SJCRH30 (cell line): ENCODE results near the gene HCRTR1. TPM values are rescaled to one million over a fixed set of nuclear protein-coding genes. Genes with fewer than 3 reads are reported as not detected.
A peak's percentile ranks its signal among the peaks of the same experiment; 100 is the strongest.

Experiments
- DNase-seq, 2 experiments: peaks; one replicate each; pipeline ENCODE4 v3.0.0-alpha.2; 2015 to 2020
- H3K27ac ChIP-seq: fragments of 250-450 bp; sonication (Bioruptor Pico); 2 replicates; pipeline ENCODE4 v1.5.1; 2020; ENCODE audit warnings: mild to moderate bottlenecking, moderate library complexity
- H3K27me3 ChIP-seq: fragments of 250-450 bp; sonication (Bioruptor Pico); 2 replicates; pipeline ENCODE4 v1.5.1; 2020; ENCODE audit warnings: mild to moderate bottlenecking, moderate library complexity
- H3K36me3 ChIP-seq: fragments of 250-450 bp; sonication (Bioruptor Pico); 2 replicates; pipeline ENCODE4 v1.5.1; 2020; ENCODE audit warnings: mild to moderate bottlenecking, moderate library complexity
- H3K4me1 ChIP-seq: fragments of 250-450 bp; sonication (Bioruptor Pico); 2 replicates; pipeline ENCODE4 v1.5.1; 2020; ENCODE audit warnings: mild to moderate bottlenecking, moderate library complexity
- H3K4me3 ChIP-seq: fragments of 250-450 bp; sonication (Bioruptor Pico); 2 replicates; pipeline ENCODE4 v1.5.1; 2020; ENCODE audit warnings: mild to moderate bottlenecking, moderate library complexity
- H3K9me3 ChIP-seq: fragments of 250-450 bp; sonication (Bioruptor Pico); replicated peaks from 2 replicates; pipeline ENCODE4 v1.5.1; 2020; ENCODE audit warnings: mild to moderate bottlenecking, moderate library complexity
- total RNA-seq: library from RNA; depleted of rRNA; stranded (reverse); fragments of >200 nt; shearing (Covaris generic); gene quantifications from 2 replicates; pipeline ENCODE4 v1.2.3, GENCODE V29; 2014

The HCRTR1 gene
- total RNA-seq, 1 experiment from 2014 or later: not detected

- Histone ChIP-seq H3K4me1 (peaks cover 8% of the 10 kb centered on the region; the same call in 1 of the 2 replicates), H3K4me3 (no peak overlapping the region), H3K27ac (no peak overlapping the region), H3K27me3 (no peaks in the 10 kb centered on the region), H3K9me3 (no peaks in the 10 kb centered on the region), H3K36me3 (no peaks in the 10 kb centered on the region)
- DNase-seq: no peak
Observed at GRCh38 chr1:31623365-31623764, 5.9 kb downstream of the HCRTR1 start.

GRCh38 chr1:31624309-31624708, 6.8 kb downstream of the HCRTR1 start:
- H3K27me3 ChIP-seq: no peaks in the 10 kb centered on the region
- peaks cover 8% of the 10 kb centered on the region; the same call in 1 of the 2 replicates for H3K4me1 ChIP-seq
- no peak overlapping the region for H3K27ac ChIP-seq
- DNase-seq: no peak
- peaks cover 4% of the 10 kb centered on the region; the same call in 1 of the 2 replicates for H3K36me3 ChIP-seq
- no peaks in the 10 kb centered on the region for H3K9me3 ChIP-seq
- no peak overlapping the region for H3K4me3 ChIP-seq

- Histone ChIP-seq H3K27ac (no peak overlapping the region), H3K27me3 (no peaks in the 10 kb centered on the region), H3K4me3 (no peak overlapping the region), H3K9me3 (no peaks in the 10 kb centered on the region), H3K4me1 (peaks cover 8% of the 10 kb centered on the region; the same call in 1 of the 2 replicates), H3K36me3 (peaks cover 4% of the 10 kb centered on the region; the same call in 1 of the 2 replicates)
- no peak for DNase-seq
Observed at GRCh38 chr1:31624731-31625514, 7.4 kb downstream of the HCRTR1 start.

- Histone ChIP-seq H3K4me3 (no peak overlapping the region), H3K9me3 (no peaks in the 10 kb centered on the region), H3K4me1 (peaks cover 8% of the 10 kb centered on the region; the same call in 1 of the 2 replicates), H3K36me3 (peaks cover 4% of the 10 kb centered on the region; the same call in 1 of the 2 replicates), H3K27ac (peak overlapping the region; percentile 43; the same call in 1 of the 2 replicates), H3K27me3 (no peaks in the 10 kb centered on the region)
- DNase-seq: no peak
Observed at GRCh38 chr1:31625561-31626222, 8.2 kb downstream of the HCRTR1 start.

GRCh38 chr1:31626223-31627207, 9.0 kb downstream of the HCRTR1 start:
- peak; percentile 58 to 68 for DNase-seq
- Histone ChIP-seq H3K9me3 (no peaks in the 10 kb centered on the region), H3K27ac (peak overlapping the region; percentile 43), H3K4me1 (peaks cover 8% of the 10 kb centered on the region; the same call in 1 of the 2 replicates), H3K36me3 (peaks cover 8% of the 10 kb centered on the region; the same call in 1 of the 2 replicates), H3K27me3 (no peaks in the 10 kb centered on the region), H3K4me3 (no peak overlapping the region)

GRCh38 chr1:31627301-31627929, 9.9 kb downstream of the HCRTR1 start:
- H3K27ac ChIP-seq: peak overlapping the region; percentile 43

GRCh38 chr1:31627930-31628559, 10.6 kb downstream of the HCRTR1 start:
- no peaks in the 10 kb centered on the region for H3K27me3 ChIP-seq
- H3K9me3 ChIP-seq: no peaks in the 10 kb centered on the region
- H3K4me3 ChIP-seq: no peak overlapping the region
- peaks cover 9% of the 10 kb centered on the region for H3K36me3 ChIP-seq
- peak in 1 of 2 experiments; percentile 24 for DNase-seq
- peaks cover 8% of the 10 kb centered on the region; the same call in 1 of the 2 replicates for H3K4me1 ChIP-seq
- H3K27ac ChIP-seq: peak overlapping the region; percentile 43

More at GRCh38 chr1:31627301-31627929, 9.9 kb downstream of the HCRTR1 start:
- H3K4me1 ChIP-seq: peaks cover 8% of the 10 kb centered on the region; the same call in 1 of the 2 replicates
- no peaks in the 10 kb centered on the region for H3K27me3 ChIP-seq
- H3K4me3 ChIP-seq: no peak overlapping the region
- H3K9me3 ChIP-seq: no peaks in the 10 kb centered on the region
- peaks cover 8% of the 10 kb centered on the region for H3K36me3 ChIP-seq
- DNase-seq: peak; percentile 26 to 40

- DNase-seq: no peak
- Histone ChIP-seq H3K27me3 (no peaks in the 10 kb centered on the region), H3K9me3 (no peaks in the 10 kb centered on the region), H3K4me3 (no peak overlapping the region), H3K36me3 (peaks cover 13% of the 10 kb centered on the region), H3K4me1 (peaks cover 8% of the 10 kb centered on the region; the same call in 1 of the 2 replicates), H3K27ac (no peak overlapping the region)
Observed at GRCh38 chr1:31628931-31629556, 11.6 kb downstream of the HCRTR1 start.

GRCh38 chr1:31632649-31633048, 15.2 kb downstream of the HCRTR1 start:
- no peaks in the 10 kb centered on the region for H3K9me3 ChIP-seq
- no peak overlapping the region for H3K4me3 ChIP-seq
- H3K27me3 ChIP-seq: no peaks in the 10 kb centered on the region
- no peak overlapping the region for H3K27ac ChIP-seq
- no peak for DNase-seq
- no peaks in the 10 kb centered on the region for H3K4me1 ChIP-seq
- peaks cover 19% of the 10 kb centered on the region for H3K36me3 ChIP-seq

- DNase-seq: peak in 1 of 2 experiments; percentile 54
- Histone ChIP-seq H3K27ac (no peak overlapping the region), H3K36me3 (peaks cover 19% of the 10 kb centered on the region), H3K9me3 (no peaks in the 10 kb centered on the region), H3K4me1 (no peaks in the 10 kb centered on the region), H3K4me3 (no peak overlapping the region), H3K27me3 (no peaks in the 10 kb centered on the region)
Observed at GRCh38 chr1:31633117-31633516, 15.6 kb downstream of the HCRTR1 start.

GRCh38 chr1:31637915-31638673, 20.6 kb downstream of the HCRTR1 start:
- Histone ChIP-seq H3K27ac (no peak overlapping the region), H3K27me3 (no peaks in the 10 kb centered on the region), H3K4me3 (no peak overlapping the region), H3K36me3 (peaks cover 9% of the 10 kb centered on the region), H3K4me1 (no peaks in the 10 kb centered on the region), H3K9me3 (no peaks in the 10 kb centered on the region)
- DNase-seq: no peak

- no peak overlapping the region for H3K27ac ChIP-seq
- no peaks in the 10 kb centered on the region for H3K9me3 ChIP-seq
- no peak for DNase-seq
Observed at GRCh38 chr1:31639543-31639942, 22.1 kb downstream of the HCRTR1 start.

More at GRCh38 chr1:31639543-31639942, 22.1 kb downstream of the HCRTR1 start:
- no peaks in the 10 kb centered on the region for H3K4me1 ChIP-seq
- no peaks in the 10 kb centered on the region for H3K27me3 ChIP-seq
- no peak overlapping the region for H3K4me3 ChIP-seq
- H3K36me3 ChIP-seq: peaks cover 4% of the 10 kb centered on the region
